Measurements from ENCODE around the gene ANO10.

GRCh38 chr3:43490640-43491185 lies 131.1 kb downstream of the ANO10 start:
- TF ChIP-seq POLR2A (IDR thresholded peaks at IDR 0.05) = no peak
- no peak for TF ChIP-seq CTCF (IDR thresholded peaks at IDR 0.05)

Data from heart left ventricle (tissue), 13 donors.